Measurements from ENCODE around the gene TSPAN17. TPM values are rescaled to one million over a fixed set of nuclear protein-coding genes. Genes with fewer than 3 reads are reported as not detected.
"Not testable (repeated sequence)": the region's sequence is repeated elsewhere in the genome, so short reads cannot be mapped to it uniquely, and the experiment has no call there.

TSPAN17 gene
- total and polyA plus RNA-seq, 3 experiments from 2014 or later: 26.2 to 38.8 (median 37.4) TPM

DNA sequence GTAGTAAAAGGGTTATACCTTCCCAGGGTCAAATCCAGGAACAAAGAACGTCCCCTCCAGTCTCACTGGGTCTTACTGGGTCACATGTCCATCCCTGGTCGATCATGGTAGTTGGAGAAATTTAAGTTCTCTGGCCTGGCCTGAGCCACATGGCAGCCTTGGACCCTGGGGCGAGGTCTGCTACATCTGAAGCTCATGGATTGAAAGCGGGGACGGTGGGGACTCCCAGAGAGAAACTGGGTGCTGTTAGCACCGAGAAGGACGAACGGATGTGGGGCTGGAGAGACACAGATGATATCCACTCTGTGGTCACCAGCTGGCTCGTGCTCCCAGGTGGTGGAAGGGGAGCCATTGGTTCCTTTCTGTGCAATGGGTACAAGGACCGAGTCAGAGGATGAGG, 46.9 kb downstream of the TSPAN17 start:
- CTCF ChIA-PET: no interaction called here
- peaks cover 0 to 2% (median 0%) of the 10 kb centered on the region in 5 donors for H3K9me3 Mint-ChIP-seq
- Histone ChIP-seq H3K9me3 (ENCODE audit: low read length) (no peaks in the 10 kb centered on the region), H3K4me1 (ENCODE audit: insufficient read depth, low read length) (no peaks in the 10 kb centered on the region), H3K27me3 (ENCODE audit: insufficient read depth, low read length, poor library complexity, severe bottlenecking) (peaks cover 12% of the 10 kb centered on the region), H3K4me3 (ENCODE audit: low read length) (no peak overlapping the region), H3K27ac (ENCODE audit: low read depth, low read length) (no peak overlapping the region), H3K36me3 (ENCODE audit: insufficient read depth, low read length) (no peaks in the 10 kb centered on the region)
- no peak overlapping the region for H3K4me3 Mint-ChIP-seq
- POLR2A ChIA-PET: no interaction called here
- no peak for DNase-seq
- peaks cover 39 to 93% of the 10 kb centered on the region in 2 donors for H3K27me3 Mint-ChIP-seq
- H3K36me3 Mint-ChIP-seq: no peaks in the 10 kb centered on the region
- no peak overlapping the region for H3K27ac Mint-ChIP-seq
- no peaks in the 10 kb centered on the region for H3K4me1 Mint-ChIP-seq

DNA sequence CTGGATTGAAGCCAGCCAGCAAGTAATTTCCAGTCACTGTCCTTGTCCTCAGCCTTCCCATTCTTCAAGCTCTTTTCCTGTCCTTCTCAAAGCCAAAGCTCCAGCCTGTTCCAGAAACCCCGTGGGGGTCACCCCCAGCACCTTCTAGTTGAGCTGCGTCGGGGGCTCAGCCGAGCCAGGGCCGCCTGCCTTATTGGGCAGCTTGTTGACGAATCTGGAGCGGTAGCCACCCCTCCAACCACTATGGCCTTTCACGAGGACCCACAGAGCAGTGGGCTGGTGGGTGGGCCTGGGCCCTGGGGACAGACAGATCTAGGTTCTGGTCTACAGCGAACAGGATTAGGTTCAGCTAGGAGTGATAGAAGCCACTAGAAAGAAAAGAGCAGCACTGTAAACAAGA, 47.3 kb downstream of the TSPAN17 start:
- no peak overlapping the region for H3K27ac ChIP-seq (ENCODE audit: low read depth, low read length)
- no peak for DNase-seq
- POLR2A ChIA-PET: no interaction called here
- H3K36me3 ChIP-seq (ENCODE audit: insufficient read depth, low read length): no peaks in the 10 kb centered on the region
- no peaks in the 10 kb centered on the region for H3K36me3 Mint-ChIP-seq
- no peaks in the 10 kb centered on the region for H3K4me1 ChIP-seq (ENCODE audit: insufficient read depth, low read length)
- CTCF ChIA-PET: no interaction called here
- H3K4me1 Mint-ChIP-seq: no peaks in the 10 kb centered on the region
- H3K4me3 Mint-ChIP-seq: no peak overlapping the region
- peaks cover 9% of the 10 kb centered on the region for H3K27me3 ChIP-seq (ENCODE audit: insufficient read depth, low read length, poor library complexity, severe bottlenecking)
- H3K9me3 ChIP-seq (ENCODE audit: low read length): no peaks in the 10 kb centered on the region
- H3K9me3 Mint-ChIP-seq: peaks cover 0 to 2% (median 0%) of the 10 kb centered on the region in 5 donors
- peaks cover 35 to 88% of the 10 kb centered on the region in 2 donors for H3K27me3 Mint-ChIP-seq
- H3K4me3 ChIP-seq (ENCODE audit: low read length): no peak overlapping the region
- H3K27ac Mint-ChIP-seq: no peak overlapping the region

- Mint-ChIP-seq H3K4me3 (no peak overlapping the region), H3K36me3 (no peaks in the 10 kb centered on the region), H3K9me3 (peaks cover 0 to 2% (median 0%) of the 10 kb centered on the region in 5 donors), H3K27ac (no peak overlapping the region), H3K27me3 (peaks cover 31 to 87% of the 10 kb centered on the region in 2 donors), H3K4me1 (no peaks in the 10 kb centered on the region)
- no peaks in the 10 kb centered on the region for H3K9me3 ChIP-seq (ENCODE audit: low read length)
- ChIA-PET CTCF (no interaction called here), POLR2A (no interaction called here)
- H3K27ac ChIP-seq (ENCODE audit: low read depth, low read length): no peak overlapping the region
- no peak overlapping the region for H3K4me3 ChIP-seq (ENCODE audit: low read length)
- H3K36me3 ChIP-seq (ENCODE audit: insufficient read depth, low read length): no peaks in the 10 kb centered on the region
- no peaks in the 10 kb centered on the region for H3K4me1 ChIP-seq (ENCODE audit: insufficient read depth, low read length)
- peaks cover 9% of the 10 kb centered on the region for H3K27me3 ChIP-seq (ENCODE audit: insufficient read depth, low read length, poor library complexity, severe bottlenecking)
- DNase-seq: no peak
These were observed 47.8 kb downstream of the TSPAN17 start for GRCh38 chr5:176695073-176695472.

GRCh38 chr5:176697267-176697933, 50.1 kb downstream of the TSPAN17 start:
- no peaks in the 10 kb centered on the region for H3K36me3 Mint-ChIP-seq
- no peak for DNase-seq
- H3K9me3 Mint-ChIP-seq: no peaks in the 10 kb centered on the region
- no peaks in the 10 kb centered on the region for H3K4me1 Mint-ChIP-seq
- H3K36me3 ChIP-seq (ENCODE audit: insufficient read depth, low read length): no peaks in the 10 kb centered on the region
- H3K27me3 Mint-ChIP-seq: peaks cover 25 to 84% of the 10 kb centered on the region in 2 donors
- ChIA-PET POLR2A (no interaction called here), CTCF (no interaction called here)
- no peak overlapping the region for H3K4me3 ChIP-seq (ENCODE audit: low read length)
- no peaks in the 10 kb centered on the region for H3K9me3 ChIP-seq (ENCODE audit: low read length)
- no peak overlapping the region for H3K4me3 Mint-ChIP-seq
- H3K27me3 ChIP-seq (ENCODE audit: insufficient read depth, low read length, poor library complexity, severe bottlenecking): peaks cover 5% of the 10 kb centered on the region
- H3K27ac ChIP-seq (ENCODE audit: low read depth, low read length): no peak overlapping the region
- no peaks in the 10 kb centered on the region for H3K4me1 ChIP-seq (ENCODE audit: insufficient read depth, low read length)
- H3K27ac Mint-ChIP-seq: no peak overlapping the region

GRCh38 chr5:176697934-176698538, 50.8 kb downstream of the TSPAN17 start:
- Histone ChIP-seq H3K27ac (ENCODE audit: low read depth, low read length) (no peak overlapping the region), H3K27me3 (ENCODE audit: insufficient read depth, low read length, poor library complexity, severe bottlenecking) (peaks cover 5% of the 10 kb centered on the region), H3K4me1 (ENCODE audit: insufficient read depth, low read length) (no peaks in the 10 kb centered on the region), H3K36me3 (ENCODE audit: insufficient read depth, low read length) (no peaks in the 10 kb centered on the region), H3K4me3 (ENCODE audit: low read length) (no peak overlapping the region), H3K9me3 (ENCODE audit: low read length) (no peaks in the 10 kb centered on the region)
- Mint-ChIP-seq H3K4me1 (no peaks in the 10 kb centered on the region), H3K36me3 (no peaks in the 10 kb centered on the region), H3K27ac (no peak overlapping the region), H3K27me3 (peaks cover 27 to 82% of the 10 kb centered on the region in 2 donors), H3K9me3 (no peaks in the 10 kb centered on the region), H3K4me3 (no peak overlapping the region)
- POLR2A ChIA-PET: no interaction called here
- no peak for DNase-seq
- CTCF ChIA-PET: no interaction called here

DNA sequence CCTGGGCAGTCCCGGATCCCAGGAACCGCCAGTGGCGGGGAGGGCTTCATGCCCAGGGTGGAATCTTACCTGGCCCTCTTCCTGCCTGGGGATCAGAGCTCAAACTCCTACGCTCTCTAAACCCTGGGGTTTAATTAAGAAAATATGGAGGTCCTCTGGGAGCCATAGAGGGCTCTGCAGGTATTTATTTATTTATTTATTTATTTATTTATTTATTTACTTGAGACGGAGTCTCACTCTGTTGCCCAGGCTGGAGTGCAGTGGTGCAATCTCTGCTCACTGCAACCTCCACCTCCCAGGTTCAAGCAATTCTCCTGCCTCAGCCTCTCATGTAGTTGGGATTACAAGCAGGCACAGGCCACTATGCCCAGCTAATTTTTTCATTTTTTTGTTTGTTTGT, 52.2 kb downstream of the TSPAN17 start:
- H3K27ac ChIP-seq (ENCODE audit: low read depth, low read length); DNase-seq; H3K4me1 Mint-ChIP-seq; H3K4me1 ChIP-seq (ENCODE audit: insufficient read depth, low read length); H3K9me3 Mint-ChIP-seq; H3K27me3 ChIP-seq (ENCODE audit: insufficient read depth, low read length, poor library complexity, severe bottlenecking); H3K36me3 ChIP-seq (ENCODE audit: insufficient read depth, low read length); H3K4me3 ChIP-seq (ENCODE audit: low read length); H3K27ac Mint-ChIP-seq; CTCF ChIA-PET; H3K36me3 Mint-ChIP-seq; POLR2A ChIA-PET; H3K9me3 ChIP-seq (ENCODE audit: low read length); H3K4me3 Mint-ChIP-seq: not testable (repeated sequence)
- H3K27me3 Mint-ChIP-seq: peaks cover 28 to 81% of the 10 kb centered on the region in 2 donors

DNA sequence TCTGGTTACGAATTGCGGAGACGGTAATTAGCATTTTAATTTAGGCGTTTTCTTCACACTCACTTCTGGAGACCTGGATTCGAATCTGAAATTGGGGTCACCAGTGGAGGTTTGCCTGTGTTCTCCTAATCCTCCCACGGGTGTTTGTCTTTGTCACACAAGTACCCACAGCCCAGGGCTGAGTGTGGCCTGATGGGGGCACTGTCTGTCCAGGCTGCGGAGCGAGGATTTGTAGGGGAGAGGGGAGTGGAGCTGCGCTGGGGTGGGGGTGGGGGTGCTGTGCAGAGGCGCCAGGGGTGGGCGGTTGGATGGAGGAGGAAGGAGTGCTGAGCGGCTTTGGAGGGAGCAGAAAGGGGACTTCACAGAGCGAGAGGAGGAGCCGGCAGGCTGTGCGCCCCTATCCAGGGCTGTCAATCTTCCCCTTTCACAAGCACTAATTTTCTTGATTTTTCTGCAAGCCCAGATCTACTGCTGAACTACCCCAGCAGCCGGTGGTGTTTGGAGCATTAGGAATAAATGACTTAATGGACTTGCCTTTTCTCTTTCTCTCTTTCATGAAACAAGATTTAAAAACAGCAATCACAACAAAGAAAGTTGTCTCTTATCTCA, 53.1 kb downstream of the TSPAN17 start:
- H3K9me3 ChIP-seq (ENCODE audit: low read length): no peaks in the 10 kb centered on the region
- ChIA-PET POLR2A (no interaction called here), CTCF (no interaction called here)
- H3K27ac ChIP-seq (ENCODE audit: low read depth, low read length): no peak overlapping the region
- no peak overlapping the region for H3K4me3 Mint-ChIP-seq
- H3K36me3 ChIP-seq (ENCODE audit: insufficient read depth, low read length): no peaks in the 10 kb centered on the region
- H3K27me3 Mint-ChIP-seq: peaks cover 25 to 80% of the 10 kb centered on the region in 2 donors
- peak overlapping the region in 1 of 8 donors; percentile 44 for H3K27ac Mint-ChIP-seq
- no peaks in the 10 kb centered on the region for H3K4me1 ChIP-seq (ENCODE audit: insufficient read depth, low read length)
- peaks cover under 1% of the 10 kb centered on the region for H3K27me3 ChIP-seq (ENCODE audit: insufficient read depth, low read length, poor library complexity, severe bottlenecking)
- no peak overlapping the region for H3K4me3 ChIP-seq (ENCODE audit: low read length)
- no peaks in the 10 kb centered on the region for H3K36me3 Mint-ChIP-seq
- H3K9me3 Mint-ChIP-seq: no peaks in the 10 kb centered on the region
- no peaks in the 10 kb centered on the region for H3K4me1 Mint-ChIP-seq
- DNase-seq: no peak

DNA sequence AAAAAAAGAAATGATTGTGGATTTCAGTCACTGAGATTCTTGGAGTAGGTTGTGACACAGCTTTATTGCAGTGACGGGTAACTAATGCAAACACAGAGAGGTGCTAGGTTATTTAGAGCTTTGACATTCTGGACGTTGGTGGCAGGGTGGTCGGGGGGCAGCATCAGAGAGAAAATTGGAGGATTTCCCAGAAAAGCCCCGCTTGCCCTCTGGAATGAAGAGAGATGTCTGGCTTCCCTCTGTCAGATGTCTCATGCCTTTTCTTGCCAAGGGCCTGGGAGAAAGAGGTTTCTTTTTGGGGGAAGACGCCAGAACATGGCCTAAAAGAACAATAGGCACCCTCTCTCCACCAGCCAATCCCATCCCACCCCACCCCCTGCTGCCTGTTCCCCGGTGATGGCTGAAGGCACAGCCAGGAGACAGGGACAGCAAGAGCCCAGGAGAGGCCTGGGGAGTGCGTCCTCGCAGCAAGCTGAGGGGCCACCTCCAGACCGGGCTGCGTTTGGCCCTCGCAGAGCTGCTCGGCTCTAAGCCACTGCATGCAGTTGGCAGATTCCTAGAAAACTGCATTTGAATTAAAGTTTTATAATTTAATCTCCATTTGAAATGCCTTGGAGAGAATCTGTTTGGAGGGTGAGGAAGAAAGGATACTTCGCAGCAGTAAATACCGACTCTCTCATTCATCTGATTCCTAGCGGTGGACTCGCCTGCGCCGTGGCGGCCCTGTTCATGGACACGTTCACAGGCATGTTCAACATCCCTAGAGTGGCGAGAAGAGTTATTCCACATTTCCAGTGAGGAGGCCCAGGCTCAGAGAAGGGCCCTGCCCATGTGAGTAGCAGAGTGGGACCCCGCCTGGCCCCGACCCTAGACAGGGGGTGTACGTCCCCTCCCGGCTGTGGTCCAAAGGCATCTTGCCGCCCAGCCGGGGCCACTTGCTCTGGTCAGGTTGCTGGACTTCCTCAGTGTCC, 55.7 kb downstream of the TSPAN17 start:
- Mint-ChIP-seq H3K4me3 (no peak overlapping the region), H3K27ac (no peak overlapping the region), H3K27me3 (peaks cover 16 to 54% of the 10 kb centered on the region in 2 donors), H3K36me3 (no peaks in the 10 kb centered on the region), H3K9me3 (no peaks in the 10 kb centered on the region), H3K4me1 (no peaks in the 10 kb centered on the region)
- Histone ChIP-seq H3K27ac (ENCODE audit: low read depth, low read length) (no peak overlapping the region), H3K36me3 (ENCODE audit: insufficient read depth, low read length) (no peaks in the 10 kb centered on the region), H3K4me3 (ENCODE audit: low read length) (no peak overlapping the region), H3K27me3 (ENCODE audit: insufficient read depth, low read length, poor library complexity, severe bottlenecking) (no peaks in the 10 kb centered on the region), H3K9me3 (ENCODE audit: low read length) (no peaks in the 10 kb centered on the region), H3K4me1 (ENCODE audit: insufficient read depth, low read length) (no peaks in the 10 kb centered on the region)
- DNase-seq: no peak
- CTCF ChIA-PET: no interaction called here
- POLR2A ChIA-PET: no interaction called here
